Activated CD4-positive, alpha-beta T cell treated with anti-CD3 and anti-CD28 coated beads for 1 hour (primary cell): Measurements from ENCODE around the gene MAP4K4.

ENCODE experiments used
- DNase-seq: peaks from one replicate; pipeline ENCODE4 v3.0.0-alpha.2; 2020

The MAP4K4 gene

GRCh38 chr2:101723371-101724124 is 26.0 kb downstream of the MAP4K4 start:
- no peak for DNase-seq

- no peak for DNase-seq
Measured at GRCh38 chr2:101724125-101724474, 26.6 kb downstream of the MAP4K4 start.

GRCh38 chr2:101725038-101725437 is 27.5 kb downstream of the MAP4K4 start:
- DNase-seq, result no peak

- DNase-seq, result no peak
Measured at GRCh38 chr2:101725515-101726192, 28.1 kb downstream of the MAP4K4 start.

- DNase-seq, result no peak
Measured at GRCh38 chr2:101728865-101729264, 31.4 kb downstream of the MAP4K4 start.

GRCh38 chr2:101729521-101730190 is 32.1 kb downstream of the MAP4K4 start:
- DNase-seq, result no peak

- no peak for DNase-seq
Measured at GRCh38 chr2:101731221-101732054, 33.9 kb downstream of the MAP4K4 start.

GRCh38 chr2:101732199-101732598 is 34.7 kb downstream of the MAP4K4 start:
- DNase-seq, result no peak

GRCh38 chr2:101732773-101733256 is 35.3 kb downstream of the MAP4K4 start:
- no peak for DNase-seq

- no peak for DNase-seq
Measured at GRCh38 chr2:101733257-101733993, 35.9 kb downstream of the MAP4K4 start.

- no peak for DNase-seq
Measured at GRCh38 chr2:101734505-101735165, 37.1 kb downstream of the MAP4K4 start.

GRCh38 chr2:101735166-101735533 is 37.6 kb downstream of the MAP4K4 start:
- no peak for DNase-seq

- no peak for DNase-seq
Measured at GRCh38 chr2:101736233-101736632, 38.7 kb downstream of the MAP4K4 start.

GRCh38 chr2:101736861-101737291 is 39.4 kb downstream of the MAP4K4 start:
- DNase-seq, result no peak

GRCh38 chr2:101737478-101738255 is 40.2 kb downstream of the MAP4K4 start:
- no peak for DNase-seq

GRCh38 chr2:101738649-101739048 is 41.1 kb downstream of the MAP4K4 start:
- no peak for DNase-seq

GRCh38 chr2:101740555-101740964 is 43.1 kb downstream of the MAP4K4 start:
- no peak for DNase-seq

GRCh38 chr2:101741775-101742520 is 44.4 kb downstream of the MAP4K4 start:
- DNase-seq, result no peak

GRCh38 chr2:101742547-101742946 is 45.0 kb downstream of the MAP4K4 start:
- no peak for DNase-seq

- DNase-seq, result no peak
Measured at GRCh38 chr2:101743288-101743687, 45.8 kb downstream of the MAP4K4 start.
